SH-SY5Y (cell line): ENCODE data around the gene OSTC.

ENCODE experiments used
- GATA2 ChIP-seq: IDR thresholded peaks from 2 replicates; pipeline ENCODE4 v1.6.1; 2011; ENCODE audit warnings: mild to moderate bottlenecking, low read depth, low read length
- GATA3 ChIP-seq: IDR thresholded peaks from 2 replicates; pipeline ENCODE4 v1.6.1; 2011; ENCODE audit warnings: low read depth, mild to moderate bottlenecking, low read length, moderate library complexity

Gene OSTC

GRCh38 chr4:108717386-108717785 is 67.0 kb downstream of the OSTC start:
- TF ChIP-seq GATA2 = no peak
- TF ChIP-seq GATA3 = no peak
